Keratinocyte (primary cell): ENCODE measurements around the gene C19orf85. TPM values are rescaled to one million over a fixed set of nuclear protein-coding genes. Genes with fewer than 3 reads are reported as not detected.

Experiments used
- DNase-seq: peaks from one replicate; pipeline ENCODE4 v3.0.0-alpha.2; 2011; ENCODE audit warnings: low read depth, missing footprints, low spot score
- FAIRE-seq: peaks from 2 replicates; lab custom pipeline; 2011; peaks lifted over from hg19 to GRCh38; lab: Jason Lieb, UNC
- H2AFZ ChIP-seq: 2 replicates; pipeline ENCODE4 v1.6.0; 2012; ENCODE audit warnings: low read length, control low read depth, inconsistent platforms; ENCODE audit not compliant: control insufficient read depth
- H3K27ac ChIP-seq: 2 replicates; pipeline ENCODE4 v1.5.1; 2011; ENCODE audit warnings: low read length; ENCODE audit not compliant: control insufficient read depth, insufficient read depth
- H3K27me3 ChIP-seq: 3 replicates; pipeline ENCODE4 v1.6.0; 2011; ENCODE audit warnings: low read length; ENCODE audit not compliant: control insufficient read depth, insufficient read depth; ENCODE audit errors: extremely low read depth
- H3K36me3 ChIP-seq, 2 experiments: 2 replicates in 1 of 2; 3 replicates in 1 of 2; pipeline ENCODE4 v1.5.1; 2011; ENCODE audit warnings: low read length in 2 of 2, mild to moderate bottlenecking in 1 of 2; ENCODE audit not compliant: control insufficient read depth in 2 of 2, insufficient read depth in 2 of 2; ENCODE audit errors: extremely low read depth in 1 of 2
- H3K4me1 ChIP-seq: 3 replicates; pipeline ENCODE4 v1.5.1; 2011; ENCODE audit warnings: low read length; ENCODE audit not compliant: control insufficient read depth, insufficient read depth; ENCODE audit errors: extremely low read depth
- H3K4me2 ChIP-seq: 3 replicates; pipeline ENCODE4 v1.6.0; 2011; ENCODE audit warnings: low read depth, low read length; ENCODE audit not compliant: control insufficient read depth, insufficient read depth; ENCODE audit errors: extremely low read depth
- H3K4me3 ChIP-seq, 3 experiments: fragments of 200-600 bp in 1 of 3; sonication (generic) in 1 of 3; 2 replicates in 2 of 3; 3 replicates in 1 of 3; pipeline ENCODE4 v1.5.1; 2011 to 2016; ENCODE audit warnings: low read length in 3 of 3, mild to moderate bottlenecking in 3 of 3, control low read depth in 2 of 3, inconsistent platforms in 1 of 3, low read depth in 1 of 3, mixed read lengths in 1 of 3, mixed run types in 1 of 3, moderate library complexity in 1 of 3; ENCODE audit not compliant: control insufficient read depth in 2 of 3, insufficient read depth in 2 of 3; ENCODE audit errors: extremely low read depth in 1 of 3
- H3K79me2 ChIP-seq: 2 replicates; pipeline ENCODE4 v1.6.0; 2012; ENCODE audit warnings: low read length; ENCODE audit not compliant: control insufficient read depth, insufficient read depth
- H3K9ac ChIP-seq: 3 replicates; pipeline ENCODE4 v1.6.0; 2011; ENCODE audit warnings: low read length; ENCODE audit not compliant: control insufficient read depth, insufficient read depth; ENCODE audit errors: extremely low read depth
- H3K9me1 ChIP-seq: 3 replicates; pipeline ENCODE4 v1.6.0; 2011; ENCODE audit warnings: low read length; ENCODE audit not compliant: control insufficient read depth, insufficient read depth; ENCODE audit errors: extremely low read depth
- H3K9me3 ChIP-seq: 2 replicates; pipeline ENCODE4 v1.5.1; 2012; ENCODE audit warnings: low read depth, low read length; ENCODE audit not compliant: control insufficient read depth
- H4K20me1 ChIP-seq: 3 replicates; pipeline ENCODE4 v1.6.0; 2011; ENCODE audit warnings: low read length; ENCODE audit not compliant: control insufficient read depth, insufficient read depth; ENCODE audit errors: extremely low read depth
- CTCF ChIP-seq, 3 experiments: IDR thresholded peaks in 1 of 3; conservative IDR thresholded peaks in 1 of 3; optimal IDR thresholded peaks in 1 of 3; 2 replicates in 2 of 3; 3 replicates in 1 of 3; pipeline versions ENCODE3 to v1.5.1; 2011; ENCODE audit warnings: low read length in 3 of 3, mild to moderate bottlenecking in 3 of 3, moderate library complexity in 2 of 3, control low read depth in 1 of 3, inconsistent platforms in 1 of 3; ENCODE audit not compliant: insufficient read depth in 2 of 3; ENCODE audit errors: extremely low read depth in 1 of 3
- EZH2 ChIP-seq: IDR thresholded peaks from one replicate; pipeline ENCODE4 v1.6.1; 2012; ENCODE audit warnings: inconsistent platforms, mild to moderate bottlenecking, low read length, moderate library complexity
- dilution Hi-C: fragments of 300-500 bp; cut with MboI; formaldehyde crosslinking; loops from one replicate; pipeline ENCODE4 v1.7.0; 2020; ENCODE audit warnings: low sequenced_read_pairs; ENCODE audit not compliant: extremely low pct_ligation_motif_present
- polyA plus RNA-seq, 5 experiments: library from polyadenylated mRNA; depleted of rRNA in 3 of 5; stranded (reverse) in 3 of 5; stranded (forward) in 1 of 5; unstranded in 1 of 5; fragments of >200 nt; gene quantifications; 1 replicate in 1 of 5; 2 replicates in 3 of 5; 3 replicates in 1 of 5; pipeline versions ENCODE4 v1.2.1 to v1.2.3, GENCODE V29; 2011 to 2012; ENCODE audit warnings: missing spikeins in 2 of 5, low read depth in 1 of 5, low replicate concordance in 1 of 5

The C19orf85 gene
- polyA plus RNA-seq, 1 donor (not counting 4 experiments of a cell fraction or from before 2014, with no cell fraction given), result not detected

GRCh38 chr19:55464039-55464661, 401 bp downstream of the C19orf85 start:
- Histone ChIP-seq H3K9ac (no peak overlapping the region), H3K36me3 (no peaks in the 10 kb centered on the region), H3K4me1 (peaks cover 11% of the 10 kb centered on the region), H3K79me2 (no peaks in the 10 kb centered on the region), H3K9me3 (no peaks in the 10 kb centered on the region), H3K4me2 (no peak overlapping the region), H3K4me3 (no peak overlapping the region), H3K27me3 (no peaks in the 10 kb centered on the region), H3K27ac (no peak overlapping the region), H3K9me1 (no peaks in the 10 kb centered on the region), H4K20me1 (no peaks in the 10 kb centered on the region), H2AFZ (no peak overlapping the region)
- TF ChIP-seq CTCF (optimal IDR thresholded peaks at IDR 0.05 in 1 of 3, IDR thresholded peaks at IDR 0.05 in 1 of 3, conservative IDR thresholded peaks at IDR 0.05 in 1 of 3; ENCODE audit: extremely low read depth in 1 of 3, insufficient read depth in 2 of 3, low read length in 3 of 3), result no peak
- TF ChIP-seq EZH2, result no peak
- DNase-seq (no peak), FAIRE-seq (no peak)
- dilution Hi-C loops, result no loop called here

- Histone ChIP-seq H2AFZ (no peak overlapping the region), H3K27me3 (no peaks in the 10 kb centered on the region), H3K9me3 (no peaks in the 10 kb centered on the region), H3K4me3 (no peak overlapping the region), H3K79me2 (no peaks in the 10 kb centered on the region), H3K27ac (no peak overlapping the region), H3K9ac (no peak overlapping the region), H3K4me1 (peaks cover 11% of the 10 kb centered on the region), H3K36me3 (no peaks in the 10 kb centered on the region), H4K20me1 (no peaks in the 10 kb centered on the region), H3K9me1 (no peaks in the 10 kb centered on the region), H3K4me2 (no peak overlapping the region)
- TF ChIP-seq CTCF (optimal IDR thresholded peaks at IDR 0.05 in 1 of 3, IDR thresholded peaks at IDR 0.05 in 1 of 3, conservative IDR thresholded peaks at IDR 0.05 in 1 of 3; ENCODE audit: extremely low read depth in 1 of 3, insufficient read depth in 2 of 3, low read length in 3 of 3) (no peak), EZH2 (no peak)
- no peak for DNase-seq
- no peak for FAIRE-seq
- dilution Hi-C loops, result no loop called here
Observed at GRCh38 chr19:55463583-55464031, 944 bp downstream of the C19orf85 start.
